ENCODE data around the gene DPYSL3.
A peak's percentile ranks its signal among the peaks of the same experiment; 100 is the strongest.

Gene DPYSL3

GRCh38 chr5:147458581-147458980 is 51.3 kb downstream of the DPYSL3 start:
- H3K4me1 ChIP-seq (ENCODE audit: insufficient read depth, poor library complexity, severe bottlenecking), result peaks cover 4% of the 10 kb centered on the region
- H3K27ac ChIP-seq (ENCODE audit: poor library complexity, severe bottlenecking), result no peak overlapping the region
- TF ChIP-seq CTCF (IDR thresholded peaks at IDR 0.05; ENCODE audit: poor library complexity, severe bottlenecking), result no peak
- ATAC-seq (ENCODE audit: low read depth), result no peak
- H3K9me3 ChIP-seq (ENCODE audit: severe bottlenecking), result no peaks in the 10 kb centered on the region
- no peak for DNase-seq (ENCODE audit: low spot score)
- H3K36me3 ChIP-seq (ENCODE audit: low read depth), result no peaks in the 10 kb centered on the region
- peaks cover 15% of the 10 kb centered on the region for H3K27me3 ChIP-seq (ENCODE audit: insufficient read depth, poor library complexity, severe bottlenecking)
- H3K4me3 ChIP-seq (ENCODE audit: severe bottlenecking), result no peak overlapping the region

GRCh38 chr5:147455822-147456450 is 53.9 kb downstream of the DPYSL3 start:
- H3K4me3 ChIP-seq (ENCODE audit: severe bottlenecking), result no peak overlapping the region
- ATAC-seq (ENCODE audit: low read depth) (no peak), DNase-seq (ENCODE audit: low spot score) (no peak)
- no peaks in the 10 kb centered on the region for H3K9me3 ChIP-seq (ENCODE audit: severe bottlenecking)
- no peak overlapping the region for H3K27ac ChIP-seq (ENCODE audit: poor library complexity, severe bottlenecking)
- H3K4me1 ChIP-seq (ENCODE audit: insufficient read depth, poor library complexity, severe bottlenecking), result peaks cover 4% of the 10 kb centered on the region
- peaks cover 41% of the 10 kb centered on the region for H3K27me3 ChIP-seq (ENCODE audit: insufficient read depth, poor library complexity, severe bottlenecking)
- H3K36me3 ChIP-seq (ENCODE audit: low read depth), result no peaks in the 10 kb centered on the region
- TF ChIP-seq CTCF (IDR thresholded peaks at IDR 0.05; ENCODE audit: poor library complexity, severe bottlenecking), result no peak

GRCh38 chr5:147454996-147455677 is 54.7 kb downstream of the DPYSL3 start:
- no peak overlapping the region for H3K4me3 ChIP-seq (ENCODE audit: severe bottlenecking)
- H3K36me3 ChIP-seq (ENCODE audit: low read depth), result no peaks in the 10 kb centered on the region
- ATAC-seq (ENCODE audit: low read depth), result no peak
- DNase-seq (ENCODE audit: low spot score), result no peak
- peaks cover 4% of the 10 kb centered on the region for H3K4me1 ChIP-seq (ENCODE audit: insufficient read depth, poor library complexity, severe bottlenecking)
- no peaks in the 10 kb centered on the region for H3K9me3 ChIP-seq (ENCODE audit: severe bottlenecking)
- H3K27ac ChIP-seq (ENCODE audit: poor library complexity, severe bottlenecking), result no peak overlapping the region
- peaks cover 44% of the 10 kb centered on the region for H3K27me3 ChIP-seq (ENCODE audit: insufficient read depth, poor library complexity, severe bottlenecking)
- TF ChIP-seq CTCF (IDR thresholded peaks at IDR 0.05; ENCODE audit: poor library complexity, severe bottlenecking), result no peak

- no peak overlapping the region for H3K27ac ChIP-seq (ENCODE audit: poor library complexity, severe bottlenecking)
- peak overlapping the region; percentile 36 for H3K4me3 ChIP-seq (ENCODE audit: severe bottlenecking)
- ATAC-seq (ENCODE audit: low read depth) (peak; percentile 64), DNase-seq (ENCODE audit: low spot score) (peak; percentile 84)
- peaks cover 4% of the 10 kb centered on the region for H3K4me1 ChIP-seq (ENCODE audit: insufficient read depth, poor library complexity, severe bottlenecking)
- H3K36me3 ChIP-seq (ENCODE audit: low read depth), result no peaks in the 10 kb centered on the region
- peak; percentile 99 for TF ChIP-seq CTCF (IDR thresholded peaks at IDR 0.05; ENCODE audit: poor library complexity, severe bottlenecking)
- peaks cover 51% of the 10 kb centered on the region for H3K27me3 ChIP-seq (ENCODE audit: insufficient read depth, poor library complexity, severe bottlenecking)
- H3K9me3 ChIP-seq (ENCODE audit: severe bottlenecking), result no peaks in the 10 kb centered on the region
Observed at GRCh38 chr5:147453875-147454814, 55.7 kb downstream of the DPYSL3 start.
